Body of pancreas (tissue), 4 donors: ENCODE measurements around the gene SMARCAD1.

Experiments used
- CTCF ChIP-seq, 7 experiments: fragments of 450-650 bp in 4 of 7; fragments of 200-600 bp in 3 of 7; sonication (generic) in 3 of 7; IDR thresholded peaks; one replicate each; pipeline ENCODE4 v1.5.1; 2016 to 2019; ENCODE audit warnings: antibody characterized with exemption in 7 of 7
- POLR2A ChIP-seq, 3 donors: fragments of 450-650 bp; IDR thresholded peaks; one replicate each; pipeline ENCODE4 v1.6.1; 2016; ENCODE audit warnings: antibody characterized with exemption in 3 of 3, mild to moderate bottlenecking in 2 of 3

- TF ChIP-seq POLR2A (IDR thresholded peaks at IDR 0.05) = no peak
- no peak for TF ChIP-seq CTCF (IDR thresholded peaks at IDR 0.05)
These were observed 32.0 kb upstream of the SMARCAD1 start for GRCh38 chr4:94175553-94176261.
